CD4-positive, alpha-beta T cell (primary cell): ENCODE measurements around the gene C1QL2. TPM values are rescaled to one million over a fixed set of nuclear protein-coding genes. Genes with fewer than 3 reads are reported as not detected.

Experiments used
- ATAC-seq: fragments of 200-7000 bp; cut with Tn5 transposase; one replicate; pipeline ENCODE4 v1.10.0; 2022; ENCODE audit warnings: mild to moderate bottlenecking; ENCODE audit not compliant: poor library complexity
- CTCF ChIA-PET: fragments of 350-600 bp; sonication (Branson Sonifier 250); formaldehyde crosslinking; loops from one replicate; lab custom pipeline; 2021; ENCODE audit warnings: antibody characterized with exemption, inconsistent platforms; lab: Charles Lee
- POLR2A ChIA-PET: fragments of 350-600 bp; sonication (Branson Sonifier 250); formaldehyde crosslinking; loops from one replicate; lab custom pipeline; 2021; ENCODE audit warnings: antibody characterized with exemption, inconsistent platforms; lab: Charles Lee
- DNase-seq, 14 experiments: peaks; one replicate each; pipeline ENCODE4 v3.0.0-alpha.2; 2013 to 2020; ENCODE audit warnings: mixed read lengths in 2 of 14
- H3K27ac ChIP-seq, 2 donors: one replicate each; pipeline versions ENCODE4 v1.5.1 to v1.7.0; 2013; ENCODE audit warnings: low read length in 2 of 2, low read depth in 1 of 2, mild to moderate bottlenecking in 1 of 2
- H3K27me3 ChIP-seq, 2 experiments: 1 replicate in 1 of 2; 2 replicates in 1 of 2; pipeline versions ENCODE4 v1.6.1 to v1.7.0; 2013; ENCODE audit warnings: low read length in 2 of 2, control low read depth in 1 of 2, mild to moderate bottlenecking in 1 of 2, moderate library complexity in 1 of 2; ENCODE audit not compliant: insufficient read depth in 2 of 2, control insufficient read depth in 1 of 2
- H3K36me3 ChIP-seq: one replicate; pipeline ENCODE4 v1.6.1; 2013; ENCODE audit warnings: low read length, control low read depth; ENCODE audit not compliant: insufficient read depth
- H3K4me1 ChIP-seq: one replicate; pipeline ENCODE4 v1.6.1; 2013; ENCODE audit warnings: low read length, control low read depth; ENCODE audit not compliant: insufficient read depth
- H3K4me3 ChIP-seq: one replicate; pipeline ENCODE4 v1.5.1; 2013; ENCODE audit warnings: mild to moderate bottlenecking, low read length, moderate library complexity
- H3K9me3 ChIP-seq, 2 experiments: 1 replicate in 1 of 2; 2 replicates in 1 of 2; pipeline versions ENCODE4 v1.6.1 to v1.7.0; 2013; ENCODE audit warnings: low read length in 2 of 2, mild to moderate bottlenecking in 2 of 2, control low read depth in 1 of 2, moderate library complexity in 1 of 2; ENCODE audit not compliant: control insufficient read depth in 1 of 2, insufficient read depth in 1 of 2
- H3K27ac Mint-ChIP-seq: one replicate; pipeline ENCODE4 v1.8.0; 2020; ENCODE audit warnings: mixed read lengths
- H3K27me3 Mint-ChIP-seq: one replicate; pipeline ENCODE4 v1.8.0; 2021; ENCODE audit warnings: mixed read lengths
- H3K36me3 Mint-ChIP-seq: one replicate; pipeline ENCODE4 v1.8.0; 2021; ENCODE audit warnings: low read depth, mixed read lengths
- H3K4me1 Mint-ChIP-seq: one replicate; pipeline ENCODE4 v1.8.0; 2021; ENCODE audit warnings: low read depth, mixed read lengths
- H3K4me3 Mint-ChIP-seq: one replicate; pipeline ENCODE4 v1.8.0; 2020; ENCODE audit warnings: mild to moderate bottlenecking, mixed read lengths
- H3K9me3 Mint-ChIP-seq: one replicate; pipeline ENCODE4 v1.8.0; 2020; ENCODE audit warnings: mixed read lengths
- intact Hi-C, 2 experiments: fragments of 100-400 bp; cut with DNase I in 1 of 2; cut with micrococcal nuclease in 1 of 2; formaldehyde crosslinking; loops; one replicate each; pipeline versions ENCODE4 v1.15.1 to v1.9.0; 2023 to 2025; cut with DNase I, micrococcal nuclease
- total RNA-seq, 174 experiments: library from RNA in 2 of 174; stranded (reverse) in 2 of 174; gene quantifications; one replicate each; pipeline ENCODE4 v1.2.3 and lab custom pipeline; 2021 to 2026
- TF ChIP-seq, protein P1 (sequence below): fragments of 200-600 bp; IDR thresholded peaks from one replicate; pipeline ENCODE4 v1.8.0; 2022; ENCODE audit warnings: antibody characterized with exemption, mild to moderate bottlenecking

C1QL2 gene
- total RNA-seq, 2 experiments from 2014 or later, result not detected

DNA sequence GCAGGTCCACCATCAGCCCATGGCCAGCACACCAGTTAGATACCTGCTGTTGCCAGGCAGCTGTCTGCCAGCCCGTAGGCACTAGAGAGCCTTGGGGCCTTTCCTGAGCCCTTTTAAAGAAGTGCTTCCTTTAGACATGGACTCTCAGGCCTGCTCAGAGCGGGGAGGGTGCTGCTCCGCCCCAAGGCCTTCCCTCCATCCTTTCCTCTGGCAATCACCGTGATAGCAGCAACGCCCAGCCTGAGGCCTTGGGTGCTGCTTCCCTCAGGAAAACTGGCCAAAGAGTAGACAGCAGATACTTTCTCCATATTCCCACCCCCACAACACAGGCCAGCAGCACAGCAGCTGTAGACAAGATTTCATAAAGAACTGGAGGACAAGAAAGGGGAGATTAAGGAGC lies 22.3 kb upstream of the C1QL2 start:
- Mint-ChIP-seq H3K27ac (no peak overlapping the region), H3K36me3 (no peaks in the 10 kb centered on the region), H3K4me3 (no peak overlapping the region), H3K9me3 (no peaks in the 10 kb centered on the region), H3K27me3 (peaks cover 6% of the 10 kb centered on the region), H3K4me1 (no peaks in the 10 kb centered on the region)
- Histone ChIP-seq H3K4me1 (no peaks in the 10 kb centered on the region), H3K4me3 (no peak overlapping the region), H3K9me3 (no peaks in the 10 kb centered on the region), H3K27ac (no peak overlapping the region), H3K27me3 (no peaks in the 10 kb centered on the region), H3K36me3 (no peaks in the 10 kb centered on the region)
- CTCF ChIA-PET, result no interaction called here
- POLR2A ChIA-PET, result no interaction called here
- TF ChIP-seq, protein P1, sequence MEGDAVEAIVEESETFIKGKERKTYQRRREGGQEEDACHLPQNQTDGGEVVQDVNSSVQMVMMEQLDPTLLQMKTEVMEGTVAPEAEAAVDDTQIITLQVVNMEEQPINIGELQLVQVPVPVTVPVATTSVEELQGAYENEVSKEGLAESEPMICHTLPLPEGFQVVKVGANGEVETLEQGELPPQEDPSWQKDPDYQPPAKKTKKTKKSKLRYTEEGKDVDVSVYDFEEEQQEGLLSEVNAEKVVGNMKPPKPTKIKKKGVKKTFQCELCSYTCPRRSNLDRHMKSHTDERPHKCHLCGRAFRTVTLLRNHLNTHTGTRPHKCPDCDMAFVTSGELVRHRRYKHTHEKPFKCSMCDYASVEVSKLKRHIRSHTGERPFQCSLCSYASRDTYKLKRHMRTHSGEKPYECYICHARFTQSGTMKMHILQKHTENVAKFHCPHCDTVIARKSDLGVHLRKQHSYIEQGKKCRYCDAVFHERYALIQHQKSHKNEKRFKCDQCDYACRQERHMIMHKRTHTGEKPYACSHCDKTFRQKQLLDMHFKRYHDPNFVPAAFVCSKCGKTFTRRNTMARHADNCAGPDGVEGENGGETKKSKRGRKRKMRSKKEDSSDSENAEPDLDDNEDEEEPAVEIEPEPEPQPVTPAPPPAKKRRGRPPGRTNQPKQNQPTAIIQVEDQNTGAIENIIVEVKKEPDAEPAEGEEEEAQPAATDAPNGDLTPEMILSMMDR, result no peak
- ATAC-seq, result no peak
- intact Hi-C loops, result no loop called here
- DNase-seq, result no peak

DNA sequence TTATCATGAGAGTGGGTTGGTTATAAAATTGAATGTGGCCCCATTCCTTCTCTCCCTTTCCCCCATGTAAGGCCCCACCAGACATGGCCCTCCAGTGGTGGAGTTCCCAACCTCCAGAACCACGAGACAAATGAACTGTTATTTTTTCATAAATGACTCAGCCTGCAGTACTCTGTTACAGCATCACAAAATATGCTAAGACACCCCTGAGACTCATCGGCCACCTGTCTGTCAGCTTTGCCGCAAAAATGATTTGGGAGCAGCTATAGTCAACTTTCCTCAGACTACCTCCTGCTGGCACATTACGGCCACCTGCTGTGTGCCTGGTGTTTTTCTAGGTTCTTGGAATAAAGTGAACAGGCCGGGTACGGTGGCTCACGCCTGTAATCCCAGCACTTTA lies 21.4 kb upstream of the C1QL2 start:
- Mint-ChIP-seq H3K27me3 (peaks cover 6% of the 10 kb centered on the region), H3K27ac (no peak overlapping the region), H3K4me1 (no peaks in the 10 kb centered on the region), H3K36me3 (no peaks in the 10 kb centered on the region), H3K4me3 (no peak overlapping the region), H3K9me3 (no peaks in the 10 kb centered on the region)
- H3K27me3 ChIP-seq, result no peaks in the 10 kb centered on the region
- H3K4me3 ChIP-seq, result no peak overlapping the region
- ChIA-PET CTCF (no interaction called here), POLR2A (no interaction called here)
- no peak overlapping the region for H3K27ac ChIP-seq
- no peaks in the 10 kb centered on the region for H3K4me1 ChIP-seq
- H3K9me3 ChIP-seq, result no peaks in the 10 kb centered on the region
- intact Hi-C loops, result loop anchor here in 1 of 2 experiments (10.0 kb wide), 2 partner anchors 955 to 1135 kb away; no protein-coding TSS in a partner anchor
- ATAC-seq, result no peak
- TF ChIP-seq, protein P1, result no peak
- no peaks in the 10 kb centered on the region for H3K36me3 ChIP-seq
- no peak for DNase-seq

DNA sequence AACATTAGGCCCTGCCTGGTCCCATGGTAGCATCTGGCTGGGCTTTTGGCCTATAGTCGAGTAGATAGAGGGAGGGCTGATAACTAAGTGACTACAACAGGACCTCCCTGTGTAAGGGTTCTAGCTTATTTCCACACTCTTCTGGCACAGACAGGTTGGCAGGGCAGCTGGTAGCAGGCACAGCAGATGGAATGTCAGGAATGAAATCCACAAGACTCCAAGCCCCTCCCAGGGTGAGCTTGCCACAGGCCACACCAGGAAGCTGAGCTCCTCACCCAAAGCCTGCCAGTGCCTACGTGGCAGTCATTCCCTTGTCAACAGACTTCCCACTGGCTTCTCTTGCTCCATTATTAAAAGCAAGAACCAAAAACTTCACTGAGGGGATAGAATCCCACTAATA lies 20.7 kb upstream of the C1QL2 start:
- CTCF ChIA-PET, result no interaction called here
- TF ChIP-seq, protein P1, result no peak
- Mint-ChIP-seq H3K9me3 (no peaks in the 10 kb centered on the region), H3K27me3 (peaks cover 2% of the 10 kb centered on the region), H3K4me3 (no peak overlapping the region), H3K4me1 (no peaks in the 10 kb centered on the region), H3K36me3 (no peaks in the 10 kb centered on the region), H3K27ac (no peak overlapping the region)
- ATAC-seq (no peak), DNase-seq (no peak)
- Histone ChIP-seq H3K36me3 (no peaks in the 10 kb centered on the region), H3K4me3 (no peak overlapping the region), H3K27me3 (no peaks in the 10 kb centered on the region), H3K9me3 (no peaks in the 10 kb centered on the region), H3K4me1 (peaks cover 2% of the 10 kb centered on the region), H3K27ac (no peak overlapping the region)
- POLR2A ChIA-PET, result no interaction called here
- intact Hi-C loops, result loop anchor here in 1 of 2 experiments (10.0 kb wide), 2 partner anchors 954 to 1134 kb away; no protein-coding TSS in a partner anchor
